Muscle layer of duodenum (tissue), 2 donors: ENCODE data around the gene ZRANB2.

Experiments used
- H3K27ac ChIP-seq: one replicate; pipeline ENCODE4 v1.7.0; 2013; ENCODE audit warnings: mild to moderate bottlenecking, low read length
- H3K27me3 ChIP-seq: one replicate; pipeline ENCODE4 v1.7.0; 2013; ENCODE audit warnings: low read depth, mild to moderate bottlenecking, control low read depth, low read length
- H3K36me3 ChIP-seq, 2 donors: one replicate each; pipeline ENCODE4 v1.7.0; 2013; ENCODE audit warnings: low read length in 2 of 2, control low read depth in 1 of 2, mild to moderate bottlenecking in 1 of 2; ENCODE audit not compliant: insufficient read depth in 2 of 2, control insufficient read depth in 1 of 2
- H3K4me1 ChIP-seq, 2 donors: one replicate each; pipeline ENCODE4 v1.7.0; 2013; ENCODE audit warnings: low read length in 2 of 2, mild to moderate bottlenecking in 2 of 2, control low read depth in 1 of 2, moderate library complexity in 1 of 2; ENCODE audit not compliant: insufficient read depth in 2 of 2, control insufficient read depth in 1 of 2
- H3K4me3 ChIP-seq, 2 donors: one replicate each; pipeline ENCODE4 v1.7.0; 2013; ENCODE audit warnings: low read length in 2 of 2, low read depth in 1 of 2, mild to moderate bottlenecking in 1 of 2
- H3K9me3 ChIP-seq, 2 donors: one replicate each; pipeline ENCODE4 v1.7.0; 2013; ENCODE audit warnings: low read length in 2 of 2, control low read depth in 1 of 2, mild to moderate bottlenecking in 1 of 2; ENCODE audit not compliant: control insufficient read depth in 1 of 2
- donor health status: healthy.

Gene ZRANB2

GRCh38 chr1:71041806-71042205, 39.0 kb downstream of the ZRANB2 start:
- Histone ChIP-seq H3K9me3 (no peaks in the 10 kb centered on the region), H3K27ac (no peak overlapping the region), H3K27me3 (peaks cover 14% of the 10 kb centered on the region), H3K4me3 (no peak overlapping the region), H3K4me1 (peaks cover 0 to under 1% of the 10 kb centered on the region in 2 donors), H3K36me3 (no peaks in the 10 kb centered on the region)

GRCh38 chr1:71039661-71040262, 41.1 kb downstream of the ZRANB2 start:
- no peak overlapping the region for H3K4me3 ChIP-seq
- H3K36me3 ChIP-seq: no peaks in the 10 kb centered on the region
- no peaks in the 10 kb centered on the region for H3K9me3 ChIP-seq
- no peak overlapping the region for H3K27ac ChIP-seq
- no peaks in the 10 kb centered on the region for H3K4me1 ChIP-seq
- no peaks in the 10 kb centered on the region for H3K27me3 ChIP-seq

GRCh38 chr1:71038942-71039341, 41.9 kb downstream of the ZRANB2 start:
- Histone ChIP-seq H3K9me3 (no peaks in the 10 kb centered on the region), H3K4me3 (no peak overlapping the region), H3K27ac (no peak overlapping the region), H3K27me3 (no peaks in the 10 kb centered on the region), H3K36me3 (no peaks in the 10 kb centered on the region), H3K4me1 (no peaks in the 10 kb centered on the region)

- Histone ChIP-seq H3K27ac (no peak overlapping the region), H3K36me3 (no peaks in the 10 kb centered on the region), H3K27me3 (no peaks in the 10 kb centered on the region), H3K4me1 (peaks cover 0 to 2% of the 10 kb centered on the region in 2 donors), H3K4me3 (no peak overlapping the region), H3K9me3 (no peaks in the 10 kb centered on the region)
These were observed 42.8 kb downstream of the ZRANB2 start for GRCh38 chr1:71037829-71038620.

- H3K4me1 ChIP-seq: peaks cover 0 to 7% of the 10 kb centered on the region in 2 donors
These were observed 43.8 kb downstream of the ZRANB2 start for GRCh38 chr1:71037066-71037465.

GRCh38 chr1:71033136-71033535, 47.7 kb downstream of the ZRANB2 start:
- H3K4me1 ChIP-seq: peaks cover 0 to 7% of the 10 kb centered on the region in 2 donors
- no peak overlapping the region for H3K27ac ChIP-seq
- H3K36me3 ChIP-seq: no peaks in the 10 kb centered on the region
- no peaks in the 10 kb centered on the region for H3K27me3 ChIP-seq
- H3K9me3 ChIP-seq: no peaks in the 10 kb centered on the region
- H3K4me3 ChIP-seq: no peak overlapping the region

More at GRCh38 chr1:71037066-71037465, 43.8 kb downstream of the ZRANB2 start:
- Histone ChIP-seq H3K27me3 (no peaks in the 10 kb centered on the region), H3K9me3 (no peaks in the 10 kb centered on the region), H3K36me3 (no peaks in the 10 kb centered on the region), H3K27ac (no peak overlapping the region), H3K4me3 (no peak overlapping the region)

GRCh38 chr1:71031426-71031825, 49.4 kb downstream of the ZRANB2 start:
- no peak overlapping the region for H3K27ac ChIP-seq
- H3K4me3 ChIP-seq: no peak overlapping the region
- H3K36me3 ChIP-seq: no peaks in the 10 kb centered on the region
- H3K9me3 ChIP-seq: no peaks in the 10 kb centered on the region
- no peaks in the 10 kb centered on the region for H3K27me3 ChIP-seq
- H3K4me1 ChIP-seq: peaks cover 0 to 7% of the 10 kb centered on the region in 2 donors

GRCh38 chr1:71030026-71030425, 50.8 kb downstream of the ZRANB2 start:
- no peaks in the 10 kb centered on the region for H3K27me3 ChIP-seq
- H3K4me1 ChIP-seq: peaks cover 0 to 7% of the 10 kb centered on the region in 2 donors
- no peak overlapping the region for H3K27ac ChIP-seq
- H3K9me3 ChIP-seq: no peaks in the 10 kb centered on the region
- no peak overlapping the region for H3K4me3 ChIP-seq
- no peaks in the 10 kb centered on the region for H3K36me3 ChIP-seq

- H3K36me3 ChIP-seq: no peaks in the 10 kb centered on the region
- H3K27ac ChIP-seq: no peak overlapping the region
- H3K27me3 ChIP-seq: no peaks in the 10 kb centered on the region
- H3K4me3 ChIP-seq: no peak overlapping the region
- no peaks in the 10 kb centered on the region for H3K9me3 ChIP-seq
- peaks cover 0 to 7% of the 10 kb centered on the region in 2 donors for H3K4me1 ChIP-seq
These were observed 51.9 kb downstream of the ZRANB2 start for GRCh38 chr1:71028981-71029380.

GRCh38 chr1:71027991-71028390, 52.8 kb downstream of the ZRANB2 start:
- Histone ChIP-seq H3K4me3 (no peak overlapping the region), H3K36me3 (no peaks in the 10 kb centered on the region), H3K4me1 (peaks cover 0 to 4% of the 10 kb centered on the region in 2 donors), H3K27ac (no peak overlapping the region), H3K27me3 (no peaks in the 10 kb centered on the region), H3K9me3 (no peaks in the 10 kb centered on the region)

- H3K27ac ChIP-seq: no peak overlapping the region
- H3K36me3 ChIP-seq: no peaks in the 10 kb centered on the region
- no peak overlapping the region for H3K4me3 ChIP-seq
- H3K27me3 ChIP-seq: no peaks in the 10 kb centered on the region
- no peaks in the 10 kb centered on the region for H3K9me3 ChIP-seq
- no peaks in the 10 kb centered on the region for H3K4me1 ChIP-seq
These were observed 54.7 kb downstream of the ZRANB2 start for GRCh38 chr1:71026093-71026492.
